ENCODE results near the gene TMEM131L.
"Not testable (repeated sequence)": the region's sequence is repeated elsewhere in the genome, so short reads cannot be mapped to it uniquely, and the experiment has no call there.

Gene TMEM131L

GRCh38 chr4:153547520-153547919 is 81.4 kb downstream of the TMEM131L start:
- DNase-seq (ENCODE audit: low spot score): no peak
- ChIA-PET CTCF (no interaction called here), POLR2A (ENCODE audit: low non-redundant PET) (no interaction called here)
- no peak for TF ChIP-seq CTCF (conservative IDR thresholded peaks at IDR 0.05; ENCODE audit: low read depth)
- H3K27ac ChIP-seq: no peak overlapping the region

DNA sequence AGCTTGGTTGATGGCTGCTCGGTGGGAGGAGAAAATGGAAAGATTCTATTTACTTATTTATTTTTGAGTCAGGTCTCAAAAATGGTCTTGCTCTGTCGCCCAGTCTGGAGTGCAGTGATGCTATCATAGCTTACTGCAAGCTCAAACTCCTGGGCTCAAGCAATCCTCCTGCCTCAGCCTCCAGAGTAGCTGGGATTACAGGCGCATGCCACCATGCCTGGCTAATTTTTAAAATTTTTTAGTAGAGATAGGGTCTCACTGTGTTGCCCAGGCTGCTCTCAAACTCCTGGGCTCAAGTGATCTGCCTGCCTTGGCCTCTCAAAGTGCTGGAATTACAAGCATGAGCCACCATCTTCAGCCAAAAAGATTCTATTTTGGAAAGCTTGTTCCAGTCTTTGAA is 82.7 kb downstream of the TMEM131L start:
- CTCF ChIA-PET: interaction anchor here (0.6 to 0.7 kb wide), 2 partner anchors 18 kb away, joined by 3 read pairs; no protein-coding TSS in a partner anchor
- POLR2A ChIA-PET (ENCODE audit: low non-redundant PET); H3K27ac ChIP-seq; DNase-seq (ENCODE audit: low spot score): not testable (repeated sequence)

DNA sequence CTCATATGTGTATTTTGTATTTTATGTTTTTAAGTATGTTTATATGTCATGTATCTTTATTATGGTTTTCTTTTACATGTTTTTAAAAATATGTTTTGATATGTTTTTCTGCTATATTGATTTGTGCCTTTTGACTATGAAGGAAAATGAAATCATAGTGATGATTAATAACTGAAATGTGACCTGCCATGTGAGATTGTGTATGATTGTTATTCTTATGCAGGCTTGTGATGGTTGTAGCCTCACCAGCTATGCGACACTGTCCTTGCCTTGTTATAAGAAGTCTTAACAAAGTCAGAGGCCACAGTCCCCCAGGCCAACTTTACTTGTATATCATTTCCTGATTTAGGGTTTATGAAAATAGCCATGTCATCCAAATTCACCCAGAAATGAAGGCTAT is 83.2 kb downstream of the TMEM131L start:
- H3K27ac ChIP-seq: no peak overlapping the region
- POLR2A ChIA-PET (ENCODE audit: low non-redundant PET): no interaction called here
- CTCF ChIA-PET: interaction anchor here (0.6 to 0.7 kb wide), 2 partner anchors 18 to 19 kb away, joined by 3 read pairs; no protein-coding TSS in a partner anchor
- no peak for TF ChIP-seq CTCF (conservative IDR thresholded peaks at IDR 0.05; ENCODE audit: low read depth)
- DNase-seq (ENCODE audit: low spot score): no peak

GRCh38 chr4:153553155-153553818 is 87.1 kb downstream of the TMEM131L start:
- ChIA-PET CTCF (no interaction called here), POLR2A (ENCODE audit: low non-redundant PET) (no interaction called here)
- no peak for DNase-seq (ENCODE audit: low spot score)
- H3K27ac ChIP-seq: no peak overlapping the region
- no peak for TF ChIP-seq CTCF (conservative IDR thresholded peaks at IDR 0.05; ENCODE audit: low read depth)

- ChIA-PET POLR2A (ENCODE audit: low non-redundant PET) (no interaction called here), CTCF (no interaction called here)
- no peak for DNase-seq (ENCODE audit: low spot score)
- TF ChIP-seq CTCF (conservative IDR thresholded peaks at IDR 0.05; ENCODE audit: low read depth): no peak
- no peak overlapping the region for H3K27ac ChIP-seq
These were observed 87.6 kb downstream of the TMEM131L start for GRCh38 chr4:153553819-153554170.

GRCh38 chr4:153555730-153556434 is 89.7 kb downstream of the TMEM131L start:
- no peak for TF ChIP-seq CTCF (conservative IDR thresholded peaks at IDR 0.05; ENCODE audit: low read depth)
- no peak for DNase-seq (ENCODE audit: low spot score)
- H3K27ac ChIP-seq: no peak overlapping the region
- POLR2A ChIA-PET (ENCODE audit: low non-redundant PET): no interaction called here
- CTCF ChIA-PET: no interaction called here

DNA sequence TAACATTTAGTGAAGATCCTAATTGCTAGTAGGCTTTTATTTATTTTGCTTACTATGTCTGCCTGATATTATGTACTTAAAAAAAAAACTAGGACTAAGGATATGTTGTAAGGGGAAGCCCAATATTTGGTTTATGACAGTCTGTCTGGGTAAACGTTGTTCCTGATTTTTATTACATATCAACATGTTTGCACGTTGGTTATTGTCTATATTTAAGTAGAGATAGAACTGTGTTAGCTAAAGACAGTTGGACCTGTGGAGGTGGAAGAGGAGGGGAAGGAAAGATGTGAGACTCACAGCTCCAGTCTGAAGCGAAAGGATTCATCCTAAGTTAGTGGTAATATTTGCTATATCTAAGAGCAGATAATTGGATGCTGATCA is 90.3 kb downstream of the TMEM131L start:
- no peak for DNase-seq (ENCODE audit: low spot score)
- CTCF ChIA-PET: no interaction called here

More for the DNA sequence above, 90.3 kb downstream of the TMEM131L start:
- no peak for TF ChIP-seq CTCF (conservative IDR thresholded peaks at IDR 0.05; ENCODE audit: low read depth)
- POLR2A ChIA-PET (ENCODE audit: low non-redundant PET): no interaction called here
- H3K27ac ChIP-seq: no peak overlapping the region

All from RWPE1 (cell line).